Amygdala (tissue), 56 donors: ENCODE data around the gene CDX2.
A peak's percentile ranks its signal among the peaks of the same experiment; 100 is the strongest.

Source experiments
- DNase-seq, 56 donors: peaks; one replicate each; lab custom pipeline; 2025; lab: John Stamatoyannopoulos, UW

The CDX2 gene

GRCh38 chr13:27933580-27934328 is 35.4 kb downstream of the CDX2 start:
- DNase-seq, result no peak

- DNase-seq, result no peak
These were observed 36.0 kb downstream of the CDX2 start for GRCh38 chr13:27933118-27933517.

- DNase-seq, result no peak
These were observed 39.2 kb downstream of the CDX2 start for GRCh38 chr13:27929868-27930267.

- no peak for DNase-seq
These were observed 40.0 kb downstream of the CDX2 start for GRCh38 chr13:27928805-27929753.

- no peak for DNase-seq
These were observed 40.7 kb downstream of the CDX2 start for GRCh38 chr13:27928353-27928804.

- no peak for DNase-seq
These were observed 41.4 kb downstream of the CDX2 start for GRCh38 chr13:27927444-27928352.

- no peak for DNase-seq
These were observed 42.3 kb downstream of the CDX2 start for GRCh38 chr13:27926644-27927434.

- no peak for DNase-seq
These were observed 43.7 kb downstream of the CDX2 start for GRCh38 chr13:27925220-27925991.

- DNase-seq, result no peak
These were observed 44.5 kb downstream of the CDX2 start for GRCh38 chr13:27924529-27925141.

GRCh38 chr13:27923794-27924528 is 45.2 kb downstream of the CDX2 start:
- DNase-seq, result no peak

GRCh38 chr13:27922883-27923612 is 46.1 kb downstream of the CDX2 start:
- DNase-seq, result no peak

GRCh38 chr13:27921961-27922882 is 46.9 kb downstream of the CDX2 start:
- DNase-seq, result no peak

- no peak for DNase-seq
These were observed 47.6 kb downstream of the CDX2 start for GRCh38 chr13:27921421-27921960.

- DNase-seq, result peak in 1 of 56 donors; percentile 2
These were observed 48.3 kb downstream of the CDX2 start for GRCh38 chr13:27920677-27921420.
